GM18858 (cell line): ENCODE data around the gene ZNF786.
A peak's percentile ranks its signal among the peaks of the same experiment; 100 is the strongest.
"Not testable (repeated sequence)": the region's sequence is repeated elsewhere in the genome, so short reads cannot be mapped to it uniquely, and the experiment has no call there.

Experiments
- ATAC-seq: cut with Tn5 transposase; IDR thresholded peaks from one replicate; pipeline ENCODE4 v1.9.1; 2021; ENCODE audit not compliant: unreplicated experiment

The ZNF786 gene

GRCh38 chr7:149036676-149037075 is 53.8 kb downstream of the ZNF786 start:
- no peak for ATAC-seq

- no peak for ATAC-seq
Measured at GRCh38 chr7:149031353-149031910, 59.1 kb downstream of the ZNF786 start.

- ATAC-seq, result not testable (repeated sequence)
Measured at GRCh38 chr7:149030439-149030838, 60.1 kb downstream of the ZNF786 start.

- peak; percentile 89 for ATAC-seq
Measured at GRCh38 chr7:149028346-149029109, 62.0 kb downstream of the ZNF786 start, which contains the start of gene PDIA4. Gene PDIA4, minus strand, starts transcription at chr7:149028505. Its CDS starts 97 bp downstream, at chr7:149028408.

GRCh38 chr7:149027611-149028345 is 62.7 kb downstream of the ZNF786 start:
- no peak for ATAC-seq

GRCh38 chr7:149027055-149027454 is 63.5 kb downstream of the ZNF786 start:
- no peak for ATAC-seq

- no peak for ATAC-seq
Measured at GRCh38 chr7:149023662-149024061, 66.9 kb downstream of the ZNF786 start.

- ATAC-seq, result no peak
Measured at GRCh38 chr7:149022756-149023360, 67.7 kb downstream of the ZNF786 start.

- no peak for ATAC-seq
Measured at GRCh38 chr7:149021725-149022062, 68.8 kb downstream of the ZNF786 start.

GRCh38 chr7:149020483-149020882 is 70.0 kb downstream of the ZNF786 start:
- no peak for ATAC-seq
